NT2/D1 (cell line): ENCODE results near the gene AGRN.
"Not testable (repeated sequence)": the region's sequence is repeated elsewhere in the genome, so short reads cannot be mapped to it uniquely, and the experiment has no call there.

Source experiments
- DNase-seq: peaks from one replicate; pipeline ENCODE4 v3.0.0-alpha.2; 2011; ENCODE audit warnings: low read depth, low spot score
- H3K27me3 ChIP-seq: 2 replicates; pipeline ENCODE4 v1.6.0; 2011; ENCODE audit warnings: mild to moderate bottlenecking; ENCODE audit not compliant: insufficient read length, insufficient read depth
- H3K36me3 ChIP-seq: 2 replicates; pipeline ENCODE4 v1.6.1; 2011; ENCODE audit warnings: mild to moderate bottlenecking, low read length, mixed read lengths; ENCODE audit not compliant: insufficient read depth, insufficient read length
- H3K4me1 ChIP-seq: 2 replicates; pipeline ENCODE4 v1.5.1; 2011; ENCODE audit not compliant: insufficient read depth, insufficient read length
- H3K4me3 ChIP-seq: 2 replicates; pipeline ENCODE4 v1.5.1; 2011; ENCODE audit warnings: low read depth; ENCODE audit not compliant: insufficient read length
- H3K9ac ChIP-seq: 2 replicates; pipeline ENCODE4 v1.6.0; 2011; ENCODE audit warnings: low read depth; ENCODE audit not compliant: insufficient read length
- H3K9me3 ChIP-seq: 2 replicates; pipeline ENCODE4 v1.5.1; 2011; ENCODE audit warnings: mild to moderate bottlenecking, low read length; ENCODE audit not compliant: insufficient read depth
- SUZ12 ChIP-seq: IDR thresholded peaks from 2 replicates; pipeline ENCODE4 v1.6.1; 2011; ENCODE audit not compliant: insufficient read length, insufficient read depth; ENCODE audit errors: extremely low read depth
- YY1 ChIP-seq: IDR thresholded peaks from 2 replicates; pipeline ENCODE4 v1.6.1; 2011; ENCODE audit not compliant: insufficient read length, insufficient read depth
- ZNF274 ChIP-seq: IDR thresholded peaks from 2 replicates; pipeline ENCODE4 v1.6.1; 2011; ENCODE audit warnings: mild to moderate bottlenecking, low read depth, low read length

Gene AGRN

DNA sequence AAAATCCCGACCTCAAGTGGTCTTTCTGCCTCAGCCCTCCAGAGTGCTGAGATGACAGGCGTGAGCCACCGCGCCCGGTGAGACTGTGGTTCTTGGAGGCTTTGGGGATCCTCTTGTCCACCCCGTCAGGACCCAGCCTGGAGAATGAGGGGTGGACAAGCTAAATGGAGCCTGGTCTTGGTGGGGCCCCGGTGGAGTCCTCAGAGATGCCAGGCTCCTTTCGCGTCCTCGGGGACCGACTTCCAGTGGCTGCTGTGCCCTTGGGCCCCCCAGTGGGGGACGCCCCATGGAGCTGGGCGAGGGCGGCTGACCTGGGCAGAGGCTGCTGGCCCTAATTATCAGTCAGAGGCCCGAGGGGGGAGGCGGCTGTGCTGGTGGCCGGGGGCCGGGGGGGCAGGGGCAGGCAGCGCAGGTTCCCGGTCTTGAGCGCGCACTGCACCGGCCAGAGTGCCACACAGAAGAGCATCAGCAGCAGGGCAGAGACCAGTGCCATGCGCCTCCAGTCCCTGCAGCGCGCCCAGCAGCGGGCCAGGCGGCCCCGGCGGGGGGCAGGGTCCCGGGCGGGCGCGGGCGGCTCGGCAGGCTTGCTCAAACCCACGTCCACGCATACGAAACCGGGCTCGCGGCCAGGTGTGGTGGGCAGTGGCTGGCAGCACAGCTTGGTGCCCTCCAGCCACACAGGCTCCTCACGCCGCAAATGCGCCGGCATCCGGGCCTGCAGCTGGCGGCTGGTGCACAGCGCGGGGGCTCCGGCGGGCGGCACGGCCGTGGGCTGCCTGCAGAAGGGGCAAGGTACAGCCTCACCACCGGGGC, 51.8 kb downstream of the AGRN start:
- DNase-seq: no peak
- Histone ChIP-seq H3K9ac (no peak overlapping the region), H3K27me3 (peaks cover 28% of the 10 kb centered on the region), H3K36me3 (no peaks in the 10 kb centered on the region), H3K9me3 (no peaks in the 10 kb centered on the region), H3K4me1 (peaks cover 16% of the 10 kb centered on the region), H3K4me3 (no peak overlapping the region)
- TF ChIP-seq YY1: no peak
- TF ChIP-seq ZNF274: no peak

DNA sequence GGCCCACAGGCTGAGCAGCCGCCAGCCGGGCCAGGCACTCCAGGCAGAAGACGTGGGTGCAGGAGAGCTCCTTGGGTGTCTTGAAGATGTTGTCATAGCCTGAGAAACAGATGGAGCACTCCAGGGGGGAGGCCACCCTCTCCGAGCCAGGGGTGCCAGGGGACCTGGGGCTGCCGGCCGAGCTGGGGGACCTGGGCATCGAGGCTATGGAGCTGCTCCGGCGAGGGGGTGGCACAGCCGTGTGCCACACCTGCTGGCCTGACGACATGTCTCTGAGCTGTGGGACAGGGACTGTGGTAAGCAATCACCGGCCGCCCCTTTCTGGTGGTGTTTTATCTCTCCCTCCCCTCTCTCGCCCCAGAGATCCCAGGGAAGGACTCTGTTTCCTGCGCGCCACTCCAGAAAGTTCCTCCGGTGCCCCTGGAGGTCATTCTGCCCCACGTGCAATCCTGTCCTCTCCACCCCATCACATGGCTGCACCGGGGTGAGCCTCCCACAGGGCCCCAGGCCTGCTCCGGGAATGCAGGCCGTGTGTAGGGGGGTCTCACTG, 52.5 kb downstream of the AGRN start:
- TF ChIP-seq SUZ12: no peak
- no peak for TF ChIP-seq ZNF274
- no peak for TF ChIP-seq YY1
- no peak overlapping the region for H3K4me3 ChIP-seq
- H3K4me1 ChIP-seq: peaks cover 16% of the 10 kb centered on the region
- no peaks in the 10 kb centered on the region for H3K9me3 ChIP-seq
- no peaks in the 10 kb centered on the region for H3K36me3 ChIP-seq
- DNase-seq: no peak
- no peak overlapping the region for H3K9ac ChIP-seq
- peaks cover 32% of the 10 kb centered on the region for H3K27me3 ChIP-seq

DNA sequence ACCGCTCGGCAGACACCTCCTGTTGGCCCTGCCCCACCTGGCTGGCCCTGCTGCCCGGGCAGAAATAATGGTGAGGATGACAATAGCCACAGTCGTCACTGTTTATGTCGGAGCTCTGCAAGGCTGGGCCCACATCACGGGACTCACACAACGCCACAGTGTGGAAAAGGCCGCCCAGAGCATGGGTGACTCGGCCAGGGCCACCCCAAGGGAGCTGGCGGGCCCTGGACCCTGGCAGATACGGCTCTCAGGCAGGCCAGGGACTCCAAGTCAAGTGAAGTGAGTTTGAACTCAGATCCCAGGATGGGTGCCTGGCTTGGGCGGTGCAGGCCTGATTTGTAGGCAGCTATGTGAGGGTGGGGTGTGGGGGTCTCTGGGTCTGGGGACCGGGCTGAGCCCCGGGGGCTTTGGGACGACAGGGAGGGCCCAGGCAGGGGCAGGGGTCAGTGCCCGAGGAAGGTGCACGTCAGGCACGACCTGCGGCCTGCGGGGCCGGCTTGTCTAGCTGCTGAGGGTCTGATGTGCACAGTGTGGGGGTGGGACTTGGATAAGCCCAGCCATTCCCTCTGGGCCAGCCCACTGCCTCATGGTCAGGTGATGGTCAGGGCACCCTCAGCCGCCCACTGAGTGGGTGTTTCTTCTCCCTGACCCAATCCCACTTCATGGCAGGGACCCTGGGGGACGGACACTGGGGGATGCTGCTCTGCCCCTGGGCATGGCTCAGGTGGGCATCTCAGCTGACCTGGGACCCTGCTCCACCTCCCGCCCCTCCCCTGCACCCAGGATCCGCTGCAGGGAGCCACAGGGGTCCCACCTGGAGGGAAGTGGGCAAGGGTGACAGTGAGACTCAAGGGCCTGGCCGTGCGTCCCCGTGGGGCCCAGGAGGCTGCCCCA, 53.2 kb downstream of the AGRN start:
- TF ChIP-seq ZNF274: no peak
- TF ChIP-seq SUZ12: no peak
- no peak for TF ChIP-seq YY1
- Histone ChIP-seq H3K9me3 (no peaks in the 10 kb centered on the region), H3K9ac (no peak overlapping the region), H3K27me3 (peaks cover 33% of the 10 kb centered on the region), H3K4me1 (peaks cover 16% of the 10 kb centered on the region), H3K36me3 (no peaks in the 10 kb centered on the region), H3K4me3 (no peak overlapping the region)
- no peak for DNase-seq

DNA sequence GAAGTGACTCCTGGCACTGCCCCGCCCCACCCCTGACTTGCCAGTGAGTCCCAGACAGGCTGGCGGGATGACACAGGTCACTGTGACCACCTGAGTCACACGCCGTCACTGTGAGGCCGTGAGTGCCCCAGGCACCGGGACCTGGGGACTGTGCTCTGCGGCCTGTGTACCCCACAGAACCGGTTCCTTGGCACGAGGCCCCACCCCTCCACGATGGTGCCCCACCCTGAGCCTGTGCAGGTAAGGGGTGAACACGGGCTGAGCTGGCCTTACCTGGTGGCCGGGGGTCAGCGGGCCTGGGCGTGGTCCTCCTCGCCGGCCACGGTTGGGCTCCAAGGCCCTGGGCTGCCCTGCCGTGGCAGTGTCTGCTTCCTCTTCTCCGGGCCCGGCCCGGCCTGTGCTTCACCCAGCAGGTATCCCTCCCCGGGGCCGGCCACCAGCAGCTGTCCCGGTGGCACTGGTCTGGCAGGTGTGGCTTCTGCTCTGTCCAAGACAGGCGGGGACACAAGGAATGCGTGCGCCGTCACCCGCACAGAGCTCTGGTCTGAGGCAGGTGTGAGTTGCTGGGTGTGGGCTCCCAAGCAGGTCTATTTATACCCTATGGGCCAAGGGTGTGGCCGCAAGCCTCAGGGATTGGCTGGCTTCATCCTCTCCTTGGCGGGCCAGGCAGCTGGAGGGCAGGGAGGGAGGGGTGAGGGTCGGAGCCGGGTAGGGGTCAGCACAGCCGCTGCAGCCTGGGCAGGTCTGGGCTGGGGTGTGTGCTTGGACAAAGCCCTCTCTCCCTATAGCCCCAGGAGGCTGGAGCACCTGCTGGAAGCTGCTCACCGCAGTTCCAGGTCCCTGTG, 54.0 kb downstream of the AGRN start, which contains the start of gene RNF223:
TSS of gene RNF223 (minus strand) at position 564 of the 845 bp plus-strand sequence. CDS start 1,740 bp downstream, outside the sequence.
- Histone ChIP-seq H3K36me3 (no peaks in the 10 kb centered on the region), H3K4me3 (no peak within 1 kb of the TSS), H3K4me1 (peaks cover 14% of the 10 kb centered on the region), H3K27me3 (peaks cover 36% of the 10 kb centered on the region), H3K9me3 (no peaks in the 10 kb centered on the region), H3K9ac (no peak within 1 kb of the TSS)
- no peak for DNase-seq
- TF ChIP-seq YY1 (no peak), SUZ12 (no peak), ZNF274 (no peak)

DNA sequence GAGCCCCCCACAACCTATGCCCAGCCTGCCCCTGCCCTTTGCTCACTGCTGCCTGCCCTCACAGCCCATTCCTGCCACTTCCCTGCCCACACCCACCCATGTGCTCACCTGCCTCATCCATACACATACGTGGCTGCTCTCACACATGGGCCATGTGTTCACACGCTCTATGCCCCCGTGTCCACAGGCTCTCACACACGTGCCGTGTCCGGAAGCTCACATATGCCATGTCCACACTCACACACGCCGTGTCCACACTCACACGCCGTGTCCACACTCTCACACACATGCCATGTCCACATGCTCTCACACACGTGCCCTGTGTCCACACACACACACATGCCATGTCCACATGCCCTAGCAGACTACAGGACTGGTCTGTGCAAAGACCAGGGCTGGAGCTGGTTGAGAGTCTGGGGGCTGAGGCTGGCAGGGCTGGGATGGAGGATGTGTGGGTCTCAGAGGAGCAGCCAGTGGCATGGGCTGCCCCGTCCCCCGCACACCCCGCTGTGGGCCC, 54.8 kb downstream of the AGRN start:
- Histone ChIP-seq H3K9me3 (no peaks in the 10 kb centered on the region), H3K9ac (no peak overlapping the region), H3K4me1 (peaks cover 10% of the 10 kb centered on the region), H3K36me3 (no peaks in the 10 kb centered on the region), H3K27me3 (peaks cover 34% of the 10 kb centered on the region), H3K4me3 (no peak overlapping the region)
- TF ChIP-seq YY1 (no peak), ZNF274 (no peak), SUZ12 (no peak)
- DNase-seq: no peak

DNA sequence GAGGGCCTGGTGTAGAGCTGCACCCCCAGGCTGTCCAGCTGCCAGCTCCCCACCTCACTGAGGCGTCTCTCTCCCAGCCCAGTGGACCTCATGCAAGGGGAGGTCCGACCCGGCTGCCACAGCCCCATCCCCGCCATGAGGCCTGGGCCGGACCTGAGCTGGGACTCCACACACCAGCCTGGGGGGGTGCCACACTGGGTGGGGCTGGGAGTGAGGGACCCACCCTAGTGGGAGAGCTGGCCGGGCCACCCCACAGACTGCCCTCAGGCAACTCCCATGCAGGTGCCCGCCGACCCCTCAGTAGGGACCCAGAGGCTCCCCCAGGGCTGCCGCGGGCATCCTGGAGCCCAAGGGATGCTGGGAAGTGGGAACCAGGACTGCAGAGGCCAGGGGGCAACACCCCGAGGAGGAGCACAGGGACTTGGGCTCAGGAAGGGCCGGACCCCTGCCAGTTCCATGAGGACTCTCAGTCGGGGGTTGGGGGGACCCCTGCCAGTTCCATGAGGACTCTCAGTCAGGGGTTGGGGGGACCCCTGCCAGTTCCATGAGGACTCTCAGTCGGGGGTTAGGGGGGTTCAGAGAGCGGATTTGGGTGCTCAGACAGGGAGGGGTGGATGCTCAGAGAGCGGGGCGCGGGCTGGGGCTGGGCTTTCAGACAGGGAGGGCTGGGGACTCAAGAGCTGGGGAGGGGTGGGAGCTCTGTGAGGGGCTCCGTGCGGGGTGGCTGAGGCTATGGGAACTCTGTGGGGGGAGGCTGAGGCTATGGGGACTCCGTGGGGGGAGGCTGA, 55.4 kb downstream of the AGRN start:
- Histone ChIP-seq H3K27me3 (peaks cover 29% of the 10 kb centered on the region), H3K36me3 (no peaks in the 10 kb centered on the region), H3K9me3 (no peaks in the 10 kb centered on the region), H3K9ac (no peak overlapping the region), H3K4me1 (peaks cover 5% of the 10 kb centered on the region), H3K4me3 (no peak overlapping the region)
- DNase-seq: no peak
- TF ChIP-seq SUZ12 (no peak), YY1 (no peak), ZNF274 (no peak)

DNA sequence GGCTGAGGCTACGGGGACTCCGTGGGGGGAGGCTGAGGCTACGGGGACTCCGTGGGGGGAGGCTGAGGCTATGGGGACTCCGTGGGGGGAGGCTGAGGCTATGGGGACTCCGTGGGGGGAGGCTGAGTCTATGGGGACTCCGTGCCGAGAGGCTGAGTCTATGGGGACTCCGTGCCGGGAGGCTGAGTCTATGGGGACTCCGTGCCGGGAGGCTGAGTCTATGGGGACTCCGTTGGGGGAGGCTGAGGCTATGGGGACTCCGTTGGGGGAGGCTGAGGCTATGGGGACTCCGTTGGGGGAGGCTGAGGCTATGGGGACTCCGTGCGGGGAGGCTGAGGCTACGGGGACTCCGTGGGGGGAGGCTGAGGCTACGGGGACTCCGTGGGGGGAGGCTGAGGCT, 57.5 kb downstream of the AGRN start:
- not testable (repeated sequence) for H3K9me3 ChIP-seq, H3K4me3 ChIP-seq, DNase-seq, H3K9ac ChIP-seq, H3K4me1 ChIP-seq, H3K36me3 ChIP-seq
- H3K27me3 ChIP-seq: peaks cover 29% of the 10 kb centered on the region
